ENCODE measurements around the gene ADGRL1.

GRCh38 chr19:14175351-14175792, 30.6 kb downstream of the ADGRL1 start:
- TF ChIP-seq CTCF (IDR thresholded peaks at IDR 0.05) (no peak), POLR2A (IDR thresholded peaks at IDR 0.05) (no peak), EP300 (IDR thresholded peaks at IDR 0.05; ENCODE audit: low read depth) (no peak), POLR2AphosphoS5 (IDR thresholded peaks at IDR 0.05) (no peak)
